Measurements from ENCODE around the gene PRTN3. TPM values are rescaled to one million over a fixed set of nuclear protein-coding genes. Genes with fewer than 3 reads are reported as not detected.

PRTN3 gene
- total RNA-seq, 6 donors from 2014 or later, result 1.1 to 9.4 TPM; not detected in 4

GRCh38 chr19:813219-814151, 27.3 kb upstream of the PRTN3 start:
- TF ChIP-seq POLR2A (IDR thresholded peaks at IDR 0.05), result no peak
- no peak for TF ChIP-seq CTCF (IDR thresholded peaks at IDR 0.05)
- no peak for TF ChIP-seq EP300 (IDR thresholded peaks at IDR 0.05)
- TF ChIP-seq POLR2AphosphoS5 (IDR thresholded peaks at IDR 0.05), result no peak
- ATAC-seq (ENCODE audit: low FRiP score in 2 of 2) (peak in 1 of 2 donors; percentile 2), DNase-seq (peak in 1 of 2 donors; percentile 84)
- WGBS, 2 donors, result 94 to 95% methylated on average over 61 to 78 of the region's 87 CpGs
- Histone ChIP-seq H3K4me1 (no peaks in the 10 kb centered on the region), H3K36me3 (peaks cover 41 to 62% (median 50%) of the 10 kb centered on the region in 4 donors), H3K27ac (no peak overlapping the region), H3K27me3 (no peaks in the 10 kb centered on the region), H3K4me3 (no peak overlapping the region), H3K9me3 (no peaks in the 10 kb centered on the region)

GRCh38 chr19:814152-815078, 26.4 kb upstream of the PRTN3 start:
- peaks cover 32 to 53% (median 41%) of the 10 kb centered on the region in 4 donors for H3K36me3 ChIP-seq
- peak in 1 of 2 donors; percentile 86 for DNase-seq

GRCh38 chr19:815079-815774, 25.6 kb upstream of the PRTN3 start:
- DNase-seq (peak in 1 of 2 donors; percentile 83), ATAC-seq (ENCODE audit: low FRiP score in 2 of 2) (peak; percentile 4 to 9)
- 93 to 100% methylated on average over 1 to 28 of the region's 47 CpGs for WGBS, 2 donors
- H3K36me3 ChIP-seq, result peaks cover 24 to 44% (median 33%) of the 10 kb centered on the region in 4 donors
- H3K27ac ChIP-seq, result no peak overlapping the region
- H3K4me1 ChIP-seq, result no peaks in the 10 kb centered on the region
- H3K4me3 ChIP-seq, result no peak overlapping the region
- H3K9me3 ChIP-seq, result no peaks in the 10 kb centered on the region
- no peaks in the 10 kb centered on the region for H3K27me3 ChIP-seq
- TF ChIP-seq POLR2AphosphoS5 (IDR thresholded peaks at IDR 0.05) (no peak), CTCF (IDR thresholded peaks at IDR 0.05) (no peak), EP300 (IDR thresholded peaks at IDR 0.05) (no peak), POLR2A (IDR thresholded peaks at IDR 0.05) (no peak)

More at GRCh38 chr19:814152-815078, 26.4 kb upstream of the PRTN3 start:
- no peaks in the 10 kb centered on the region for H3K27me3 ChIP-seq
- no peak overlapping the region for H3K27ac ChIP-seq
- H3K4me3 ChIP-seq, result no peak overlapping the region
- 88 to 92% methylated on average over 32 to 48 of the region's 49 CpGs for WGBS, 2 donors
- ATAC-seq (ENCODE audit: low FRiP score in 2 of 2), result peak; percentile 1 to 4
- no peaks in the 10 kb centered on the region for H3K4me1 ChIP-seq
- no peaks in the 10 kb centered on the region for H3K9me3 ChIP-seq
- TF ChIP-seq POLR2A (IDR thresholded peaks at IDR 0.05) (no peak), EP300 (IDR thresholded peaks at IDR 0.05) (no peak), POLR2AphosphoS5 (IDR thresholded peaks at IDR 0.05) (no peak)

- no peaks in the 10 kb centered on the region for H3K4me1 ChIP-seq
- DNase-seq (no peak), ATAC-seq (ENCODE audit: low FRiP score in 2 of 2) (peak in 1 of 2 donors; percentile 4)
- no peaks in the 10 kb centered on the region for H3K9me3 ChIP-seq
- no peak overlapping the region for H3K4me3 ChIP-seq
- peaks cover 17 to 37% (median 26%) of the 10 kb centered on the region in 4 donors for H3K36me3 ChIP-seq
- no peaks in the 10 kb centered on the region for H3K27me3 ChIP-seq
- TF ChIP-seq EP300 (IDR thresholded peaks at IDR 0.05), result no peak
- no peak for TF ChIP-seq POLR2A (IDR thresholded peaks at IDR 0.05)
- no peak for TF ChIP-seq CTCF (IDR thresholded peaks at IDR 0.05)
- no peak for TF ChIP-seq POLR2AphosphoS5 (IDR thresholded peaks at IDR 0.05)
- WGBS, 2 donors, result 94 to 97% methylated on average over 13 of the region's 13 CpGs
- H3K27ac ChIP-seq, result no peak overlapping the region
Observed at GRCh38 chr19:815775-816499, 24.9 kb upstream of the PRTN3 start.

Data from upper lobe of left lung (tissue), 6 donors.